ENCODE results near the gene ANKRD11. TPM values are rescaled to one million over a fixed set of nuclear protein-coding genes. Genes with fewer than 3 reads are reported as not detected.

ANKRD11 gene
- total and polyA plus RNA-seq, 9 donors = 52.1 to 188 (median 109) TPM

DNA sequence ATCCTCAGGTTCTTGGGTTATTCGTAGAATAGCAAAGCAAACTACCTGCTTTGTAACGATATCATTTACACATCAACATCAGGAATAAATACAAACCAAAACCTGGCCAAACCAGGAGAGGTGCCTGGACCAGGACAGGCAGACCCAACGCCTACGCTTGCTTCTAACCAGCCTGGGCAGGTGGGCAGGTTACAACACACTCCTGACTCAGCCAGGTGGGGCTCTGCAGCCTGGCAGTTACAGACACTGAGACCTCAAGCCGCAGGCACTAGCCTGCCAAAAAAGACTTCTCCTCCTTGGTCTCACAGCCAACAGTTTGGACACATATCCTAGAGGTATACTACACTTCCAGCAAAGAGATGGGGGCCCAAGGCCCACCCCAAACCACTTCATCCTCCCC is 14.0 kb downstream of the ANKRD11 start:
- intact Hi-C loops (cut with DNase I) = no loop called here
- H3K4me3 ChIP-seq = no peak overlapping the region
- no peak overlapping the region for H3K27ac ChIP-seq
- H3K9me3 ChIP-seq = no peaks in the 10 kb centered on the region
- no peaks in the 10 kb centered on the region for H3K36me3 ChIP-seq
- no peak for DNase-seq
- peaks cover 33% of the 10 kb centered on the region for H3K4me1 ChIP-seq (ENCODE audit: insufficient read depth)
- 74 to 80% (median 78%) methylated on average over 5 of the region's 5 CpGs for WGBS, 3 donors
- TF ChIP-seq, protein P1, sequence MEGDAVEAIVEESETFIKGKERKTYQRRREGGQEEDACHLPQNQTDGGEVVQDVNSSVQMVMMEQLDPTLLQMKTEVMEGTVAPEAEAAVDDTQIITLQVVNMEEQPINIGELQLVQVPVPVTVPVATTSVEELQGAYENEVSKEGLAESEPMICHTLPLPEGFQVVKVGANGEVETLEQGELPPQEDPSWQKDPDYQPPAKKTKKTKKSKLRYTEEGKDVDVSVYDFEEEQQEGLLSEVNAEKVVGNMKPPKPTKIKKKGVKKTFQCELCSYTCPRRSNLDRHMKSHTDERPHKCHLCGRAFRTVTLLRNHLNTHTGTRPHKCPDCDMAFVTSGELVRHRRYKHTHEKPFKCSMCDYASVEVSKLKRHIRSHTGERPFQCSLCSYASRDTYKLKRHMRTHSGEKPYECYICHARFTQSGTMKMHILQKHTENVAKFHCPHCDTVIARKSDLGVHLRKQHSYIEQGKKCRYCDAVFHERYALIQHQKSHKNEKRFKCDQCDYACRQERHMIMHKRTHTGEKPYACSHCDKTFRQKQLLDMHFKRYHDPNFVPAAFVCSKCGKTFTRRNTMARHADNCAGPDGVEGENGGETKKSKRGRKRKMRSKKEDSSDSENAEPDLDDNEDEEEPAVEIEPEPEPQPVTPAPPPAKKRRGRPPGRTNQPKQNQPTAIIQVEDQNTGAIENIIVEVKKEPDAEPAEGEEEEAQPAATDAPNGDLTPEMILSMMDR (IDR thresholded peaks at IDR 0.05) = no peak
- no peaks in the 10 kb centered on the region for H3K27me3 ChIP-seq

DNA sequence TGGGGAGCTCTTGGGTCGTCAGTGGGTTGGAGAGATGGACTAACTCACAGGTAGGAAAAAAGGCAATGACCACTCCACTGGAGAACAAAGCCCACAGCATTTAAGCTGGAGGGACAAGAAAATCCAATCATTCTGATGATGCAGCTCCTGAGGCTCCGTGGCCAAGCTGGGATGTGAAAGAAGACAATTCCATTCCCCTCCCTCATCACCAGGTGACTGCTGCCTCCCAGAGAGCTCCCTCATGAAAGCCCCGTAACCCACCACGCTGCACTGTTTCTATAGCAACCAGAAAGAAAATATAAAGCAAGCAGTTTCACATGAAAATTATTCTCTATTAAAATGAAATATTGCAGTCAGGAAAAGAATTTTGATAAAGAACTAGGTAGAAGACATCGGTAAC is 15.2 kb downstream of the ANKRD11 start:
- no peak for DNase-seq
- TF ChIP-seq POLR2A (IDR thresholded peaks at IDR 0.05) (no peak), EP300 (IDR thresholded peaks at IDR 0.05) (no peak)
- TF ChIP-seq, protein P1 (IDR thresholded peaks at IDR 0.05) = no peak
- Histone ChIP-seq H3K27ac (no peak overlapping the region), H3K36me3 (no peaks in the 10 kb centered on the region), H3K9me3 (no peaks in the 10 kb centered on the region), H3K4me3 (no peak overlapping the region), H3K27me3 (no peaks in the 10 kb centered on the region), H3K4me1 (ENCODE audit: insufficient read depth) (peaks cover 34% of the 10 kb centered on the region)
- WGBS, 3 donors = 41 to 52% (median 45%) methylated on average over 5 of the region's 5 CpGs
- intact Hi-C loops (cut with DNase I) = no loop called here

DNA sequence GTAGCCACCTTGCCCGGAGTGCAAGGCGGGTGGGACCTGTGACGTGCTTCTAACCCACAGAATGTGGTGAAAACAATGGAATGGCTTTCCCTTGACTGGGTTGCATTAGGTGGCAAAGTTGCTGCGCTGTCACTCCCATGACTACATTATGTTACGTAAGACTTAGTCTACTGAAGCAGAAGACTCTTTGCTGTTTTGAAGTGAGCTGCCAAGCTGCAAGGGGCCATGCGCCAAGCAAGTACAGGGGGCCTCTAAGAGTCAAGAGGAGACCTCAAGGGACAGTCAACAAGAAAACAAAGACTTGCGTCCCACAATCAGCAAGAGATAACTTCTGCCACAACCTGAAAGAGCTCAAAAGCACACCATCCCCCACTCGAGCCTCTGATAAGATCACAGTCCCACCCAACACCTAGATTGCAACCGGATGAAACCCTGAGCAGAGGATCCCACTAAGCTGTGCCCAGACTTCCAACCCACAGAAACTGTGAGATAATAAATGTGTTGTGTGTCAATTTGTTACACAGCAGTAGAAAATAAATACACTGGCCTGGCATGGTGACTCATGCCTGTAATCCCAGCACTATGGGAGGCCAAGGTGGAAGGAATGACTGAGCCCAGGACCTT is 16.5 kb downstream of the ANKRD11 start:
- Histone ChIP-seq H3K4me1 (ENCODE audit: insufficient read depth) (peaks cover 32% of the 10 kb centered on the region), H3K36me3 (no peaks in the 10 kb centered on the region), H3K9me3 (no peaks in the 10 kb centered on the region), H3K27me3 (no peaks in the 10 kb centered on the region), H3K4me3 (no peak overlapping the region), H3K27ac (no peak overlapping the region)
- intact Hi-C loops (cut with DNase I) = no loop called here
- whole genome bisulfite sequencing, 3 donors = 79 to 86% (median 81%) methylated on average over 9 of the region's 9 CpGs
- DNase-seq = no peak
- no peak for TF ChIP-seq EP300 (IDR thresholded peaks at IDR 0.05)
- TF ChIP-seq, protein P1 (IDR thresholded peaks at IDR 0.05) = no peak
- no peak for TF ChIP-seq POLR2A (IDR thresholded peaks at IDR 0.05)

DNA sequence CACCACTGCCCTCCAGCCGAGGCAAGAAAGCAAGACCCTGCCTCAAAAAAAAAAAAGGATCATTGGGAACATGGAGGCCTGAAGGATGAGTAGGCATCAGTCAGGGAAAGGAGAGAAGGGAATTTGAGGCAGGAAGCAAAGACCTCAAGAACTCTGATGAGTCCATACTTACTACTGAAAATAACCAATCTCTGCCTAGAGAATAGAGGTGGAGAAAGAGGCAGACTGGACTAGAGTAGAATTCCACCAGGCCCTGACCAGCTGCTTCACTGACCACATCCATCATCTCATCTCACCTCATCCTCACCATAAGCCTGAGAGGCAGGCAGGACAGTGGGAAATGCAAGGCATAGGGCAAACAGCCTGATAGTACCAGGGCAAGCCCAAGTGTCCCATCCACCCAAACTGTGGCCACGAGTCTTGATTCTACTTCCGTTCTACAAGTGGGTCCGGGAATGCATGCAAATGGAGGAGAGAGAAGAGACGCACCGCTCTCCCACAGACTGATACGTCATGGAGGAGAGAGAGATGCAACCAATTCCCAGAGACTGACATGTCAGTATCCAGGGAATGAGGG is 17.1 kb downstream of the ANKRD11 start:
- Histone ChIP-seq H3K4me3 (no peak overlapping the region), H3K27ac (no peak overlapping the region), H3K27me3 (no peaks in the 10 kb centered on the region), H3K9me3 (no peaks in the 10 kb centered on the region), H3K36me3 (no peaks in the 10 kb centered on the region), H3K4me1 (ENCODE audit: insufficient read depth) (peaks cover 28% of the 10 kb centered on the region)
- DNase-seq = no peak
- intact Hi-C loops (cut with DNase I) = no loop called here
- no peak for TF ChIP-seq POLR2A (IDR thresholded peaks at IDR 0.05)
- TF ChIP-seq EP300 (IDR thresholded peaks at IDR 0.05) = no peak
- TF ChIP-seq, protein P1 (IDR thresholded peaks at IDR 0.05) = no peak
- whole genome bisulfite sequencing, 3 donors = 80 to 90% (median 88%) methylated on average over 7 of the region's 7 CpGs
